Measurements from ENCODE around the gene SBNO2.

Gene SBNO2

GRCh38 chr19:1169411-1169791, 4.7 kb downstream of the SBNO2 start:
- TF ChIP-seq POLR2AphosphoS5 (IDR thresholded peaks at IDR 0.05; ENCODE audit: low read depth, low read length), result no peak
- TF ChIP-seq REST (IDR thresholded peaks at IDR 0.05; ENCODE audit: insufficient read depth in 1 of 2, low read depth in 2 of 2, low read length in 2 of 2), result no peak
- TF ChIP-seq TAF1 (IDR thresholded peaks at IDR 0.05; ENCODE audit: borderline replicate concordance, insufficient read depth, low read length), result no peak
- TF ChIP-seq FOXP2 (optimal IDR thresholded peaks at IDR 0.05; ENCODE audit: borderline replicate concordance, extremely low read depth, extremely low read length, insufficient read depth), result no peak
- TF ChIP-seq SIN3A (IDR thresholded peaks at IDR 0.05; ENCODE audit: borderline replicate concordance, insufficient read depth, low read length), result no peak

GRCh38 chr19:1168572-1169410, 5.3 kb downstream of the SBNO2 start:
- no peak for TF ChIP-seq TAF1 (IDR thresholded peaks at IDR 0.05; ENCODE audit: borderline replicate concordance, insufficient read depth, low read length)
- no peak for TF ChIP-seq POLR2AphosphoS5 (IDR thresholded peaks at IDR 0.05; ENCODE audit: low read depth, low read length)
- no peak for TF ChIP-seq SIN3A (IDR thresholded peaks at IDR 0.05; ENCODE audit: borderline replicate concordance, insufficient read depth, low read length)
- no peak for TF ChIP-seq REST (IDR thresholded peaks at IDR 0.05; ENCODE audit: insufficient read depth in 1 of 2, low read depth in 2 of 2, low read length in 2 of 2)
- no peak for TF ChIP-seq FOXP2 (optimal IDR thresholded peaks at IDR 0.05; ENCODE audit: borderline replicate concordance, extremely low read depth, extremely low read length, insufficient read depth)

- TF ChIP-seq TAF1 (IDR thresholded peaks at IDR 0.05; ENCODE audit: borderline replicate concordance, insufficient read depth, low read length), result no peak
- no peak for TF ChIP-seq REST (IDR thresholded peaks at IDR 0.05; ENCODE audit: insufficient read depth in 1 of 2, low read depth in 2 of 2, low read length in 2 of 2)
- TF ChIP-seq SIN3A (IDR thresholded peaks at IDR 0.05; ENCODE audit: borderline replicate concordance, insufficient read depth, low read length), result no peak
- TF ChIP-seq POLR2AphosphoS5 (IDR thresholded peaks at IDR 0.05; ENCODE audit: low read depth, low read length), result no peak
- no peak for TF ChIP-seq FOXP2 (optimal IDR thresholded peaks at IDR 0.05; ENCODE audit: borderline replicate concordance, extremely low read depth, extremely low read length, insufficient read depth)
These were observed 6.1 kb downstream of the SBNO2 start for GRCh38 chr19:1167687-1168571.

- no peak for TF ChIP-seq SIN3A (IDR thresholded peaks at IDR 0.05; ENCODE audit: borderline replicate concordance, insufficient read depth, low read length)
- TF ChIP-seq REST (IDR thresholded peaks at IDR 0.05; ENCODE audit: insufficient read depth in 1 of 2, low read depth in 2 of 2, low read length in 2 of 2), result no peak
- TF ChIP-seq FOXP2 (optimal IDR thresholded peaks at IDR 0.05; ENCODE audit: borderline replicate concordance, extremely low read depth, extremely low read length, insufficient read depth), result no peak
- no peak for TF ChIP-seq POLR2AphosphoS5 (IDR thresholded peaks at IDR 0.05; ENCODE audit: low read depth, low read length)
- no peak for TF ChIP-seq TAF1 (IDR thresholded peaks at IDR 0.05; ENCODE audit: borderline replicate concordance, insufficient read depth, low read length)
These were observed 7.0 kb downstream of the SBNO2 start for GRCh38 chr19:1166872-1167573.
